Astrocyte of the cerebellum (primary cell): ENCODE data around the gene STK4.

Source experiments
- DNase-seq: peaks from one replicate; pipeline ENCODE4 v3.0.0-alpha.2; 2011; ENCODE audit warnings: low read depth
- H3K4me3 ChIP-seq: 2 replicates; pipeline ENCODE4 v1.5.1; 2011; ENCODE audit warnings: mild to moderate bottlenecking, low read depth, low read length, moderate library complexity
- CTCF ChIP-seq: IDR thresholded peaks from 2 replicates; pipeline ENCODE4 v1.5.1; 2012; ENCODE audit warnings: low read length, low read depth, moderate library complexity, mild to moderate bottlenecking; ENCODE audit errors: missing control alignments
- in situ Hi-C: cut with HindIII; loops from 2 replicates; pipeline ENCODE4 v1.10.0; 2017; ENCODE audit warnings: low sequenced_read_pairs

The STK4 gene

GRCh38 chr20:44948107-44948506 lies 18.2 kb upstream of the STK4 start:
- no peak for TF ChIP-seq CTCF
- in situ Hi-C loops = no loop called here

GRCh38 chr20:44948513-44948912 lies 17.8 kb upstream of the STK4 start:
- no peak overlapping the region for H3K4me3 ChIP-seq
- no peak for DNase-seq
- no peak for TF ChIP-seq CTCF
- in situ Hi-C loops = no loop called here

More at GRCh38 chr20:44948107-44948506, 18.2 kb upstream of the STK4 start:
- no peak overlapping the region for H3K4me3 ChIP-seq
- DNase-seq = no peak

- no peak for DNase-seq
- TF ChIP-seq CTCF = no peak
- in situ Hi-C loops = no loop called here
- no peak overlapping the region for H3K4me3 ChIP-seq
Observed at GRCh38 chr20:44950368-44950767, 15.9 kb upstream of the STK4 start.

GRCh38 chr20:44952731-44953130 lies 13.6 kb upstream of the STK4 start:
- TF ChIP-seq CTCF = no peak
- DNase-seq = no peak
- in situ Hi-C loops = no loop called here
- no peak overlapping the region for H3K4me3 ChIP-seq

- no peak for TF ChIP-seq CTCF
- in situ Hi-C loops = no loop called here
- no peak for DNase-seq
- H3K4me3 ChIP-seq = no peak overlapping the region
Observed at GRCh38 chr20:44954211-44954610, 12.1 kb upstream of the STK4 start.

- H3K4me3 ChIP-seq = no peak overlapping the region
- TF ChIP-seq CTCF = no peak
- in situ Hi-C loops = no loop called here
- no peak for DNase-seq
Observed at GRCh38 chr20:44955270-44955669, 11.0 kb upstream of the STK4 start.

- in situ Hi-C loops = no loop called here
- no peak for TF ChIP-seq CTCF
- DNase-seq = no peak
- H3K4me3 ChIP-seq = no peak overlapping the region
Observed at GRCh38 chr20:44956410-44956809, 9.9 kb upstream of the STK4 start.
